ENCODE results near the gene WWC2.

WWC2 gene

DNA sequence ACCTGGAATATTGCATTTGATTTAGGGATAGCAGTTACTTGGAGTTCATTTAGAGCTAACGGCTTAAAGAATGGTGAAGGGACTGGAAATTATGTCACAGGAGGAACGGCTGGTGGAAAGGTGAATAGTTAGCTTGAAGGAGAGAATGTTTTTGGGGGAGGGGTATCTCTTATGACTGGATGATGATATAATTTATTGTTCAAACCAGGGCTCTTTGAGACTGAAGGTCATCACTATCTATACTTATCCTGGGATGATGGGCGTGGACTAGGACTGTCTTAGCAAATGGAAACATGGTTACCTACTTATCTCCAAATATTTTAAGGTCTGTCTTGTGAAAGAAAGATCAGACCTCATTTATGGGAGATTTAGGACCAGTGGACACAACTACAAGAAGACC is 30.1 kb downstream of the WWC2 start:
- no peaks in the 10 kb centered on the region for H3K36me3 ChIP-seq (ENCODE audit: control insufficient read depth, insufficient read depth, low read length)
- H3K4me1 ChIP-seq (ENCODE audit: control insufficient read depth, insufficient read depth, low read length), result peaks cover 31% of the 10 kb centered on the region
- no peaks in the 10 kb centered on the region for H3K9me3 ChIP-seq (ENCODE audit: control insufficient read depth, insufficient read depth, low read length)
- no peak overlapping the region for H3K27ac ChIP-seq (ENCODE audit: low read depth, low read length)
- H3K4me3 ChIP-seq (ENCODE audit: low read depth, low read length), result no peak overlapping the region
- no peak overlapping the region for H3K9ac ChIP-seq (ENCODE audit: low read depth, low read length)
- no peaks in the 10 kb centered on the region for H3K27me3 ChIP-seq (ENCODE audit: control insufficient read depth, insufficient read depth, low read length)

DNA sequence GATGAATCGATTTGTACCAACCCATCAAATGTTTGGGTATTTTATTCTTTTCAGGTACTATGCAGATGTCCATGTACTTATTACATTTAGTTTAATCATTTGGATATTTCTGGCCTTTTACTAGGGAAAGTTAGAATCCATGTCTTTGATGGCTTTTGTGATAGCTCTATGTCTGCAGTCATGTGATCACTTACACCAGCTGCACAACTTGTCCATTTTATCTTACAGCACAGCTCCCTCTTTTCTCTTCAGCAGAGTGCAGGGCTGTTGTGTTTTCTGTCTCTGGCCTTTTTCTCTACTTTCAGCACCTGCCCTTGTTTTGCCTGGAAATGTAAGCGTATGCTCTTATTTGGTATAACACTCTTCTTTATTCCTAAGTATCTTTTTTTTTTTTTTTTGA is 30.6 kb downstream of the WWC2 start:
- H3K4me1 ChIP-seq (ENCODE audit: control insufficient read depth, insufficient read depth, low read length), result peaks cover 31% of the 10 kb centered on the region
- H3K9ac ChIP-seq (ENCODE audit: low read depth, low read length), result no peak overlapping the region
- H3K9me3 ChIP-seq (ENCODE audit: control insufficient read depth, insufficient read depth, low read length), result no peaks in the 10 kb centered on the region
- no peak overlapping the region for H3K27ac ChIP-seq (ENCODE audit: low read depth, low read length)
- no peaks in the 10 kb centered on the region for H3K36me3 ChIP-seq (ENCODE audit: control insufficient read depth, insufficient read depth, low read length)
- no peak overlapping the region for H3K4me3 ChIP-seq (ENCODE audit: low read depth, low read length)
- no peaks in the 10 kb centered on the region for H3K27me3 ChIP-seq (ENCODE audit: control insufficient read depth, insufficient read depth, low read length)

DNA sequence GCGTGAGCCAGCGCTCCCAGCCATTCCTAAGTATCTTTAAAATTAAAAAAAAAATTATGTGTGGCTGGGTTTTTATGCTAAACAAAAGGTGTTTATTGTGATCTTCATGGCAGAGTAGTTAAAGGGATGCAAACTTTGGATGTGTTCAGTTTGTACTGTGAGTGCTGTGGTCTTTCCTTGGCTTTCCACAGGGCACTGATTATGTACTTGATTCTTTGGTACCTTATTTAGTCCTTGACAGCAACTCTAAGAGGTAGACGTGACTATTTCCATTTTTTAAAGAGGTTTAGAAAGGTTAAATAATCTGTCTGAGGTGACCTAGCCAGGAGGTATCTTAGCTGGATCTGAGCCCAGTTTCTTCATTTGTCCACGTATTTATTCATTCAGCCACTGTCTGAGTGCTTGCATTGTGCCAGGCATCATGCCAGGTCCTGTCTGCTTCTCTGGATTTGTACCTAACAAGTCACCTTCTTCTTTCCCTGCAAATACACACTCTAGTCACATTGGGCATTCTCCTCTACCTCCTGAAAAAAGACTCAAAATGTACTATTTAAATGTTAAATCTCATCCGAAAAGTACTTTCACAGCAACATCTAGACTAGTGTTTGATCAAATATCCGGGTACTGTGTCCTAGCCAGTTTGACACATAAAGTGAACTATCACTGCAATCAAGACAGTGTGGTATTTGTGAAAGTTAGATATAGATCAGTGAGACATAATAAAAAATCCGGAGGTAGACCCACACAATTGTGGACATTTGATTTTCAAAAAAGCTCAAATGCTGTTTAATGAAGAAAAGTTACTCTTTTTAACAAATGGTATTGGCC is 31.5 kb downstream of the WWC2 start:
- Histone ChIP-seq H3K4me1 (ENCODE audit: control insufficient read depth, insufficient read depth, low read length) (peaks cover 31% of the 10 kb centered on the region), H3K36me3 (ENCODE audit: control insufficient read depth, insufficient read depth, low read length) (no peaks in the 10 kb centered on the region), H3K9ac (ENCODE audit: low read depth, low read length) (no peak overlapping the region), H3K9me3 (ENCODE audit: control insufficient read depth, insufficient read depth, low read length) (no peaks in the 10 kb centered on the region), H3K27ac (ENCODE audit: low read depth, low read length) (no peak overlapping the region), H3K27me3 (ENCODE audit: control insufficient read depth, insufficient read depth, low read length) (no peaks in the 10 kb centered on the region), H3K4me3 (ENCODE audit: low read depth, low read length) (no peak overlapping the region)

DNA sequence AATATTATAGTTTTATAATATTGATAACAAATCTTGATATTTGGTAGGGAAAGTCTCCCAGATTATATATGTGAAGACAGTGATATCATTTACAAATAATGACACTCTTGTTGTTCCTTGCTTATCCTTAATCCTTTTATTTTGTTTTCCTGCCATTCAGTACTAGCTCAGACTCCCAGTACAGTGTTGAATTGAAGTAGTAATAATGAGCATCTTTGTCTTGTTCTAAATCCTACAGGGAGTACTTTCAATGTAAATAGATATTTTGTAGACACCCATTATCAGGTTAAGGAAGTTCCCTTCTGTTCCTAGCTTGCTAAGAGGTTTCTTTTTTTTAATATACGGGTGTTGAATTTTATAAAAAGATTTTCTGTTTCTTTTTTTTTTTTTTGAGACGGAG is 33.0 kb downstream of the WWC2 start:
- H3K27me3 ChIP-seq (ENCODE audit: control insufficient read depth, insufficient read depth, low read length), result no peaks in the 10 kb centered on the region
- H3K27ac ChIP-seq (ENCODE audit: low read depth, low read length), result no peak overlapping the region
- H3K9me3 ChIP-seq (ENCODE audit: control insufficient read depth, insufficient read depth, low read length), result no peaks in the 10 kb centered on the region

DNA sequence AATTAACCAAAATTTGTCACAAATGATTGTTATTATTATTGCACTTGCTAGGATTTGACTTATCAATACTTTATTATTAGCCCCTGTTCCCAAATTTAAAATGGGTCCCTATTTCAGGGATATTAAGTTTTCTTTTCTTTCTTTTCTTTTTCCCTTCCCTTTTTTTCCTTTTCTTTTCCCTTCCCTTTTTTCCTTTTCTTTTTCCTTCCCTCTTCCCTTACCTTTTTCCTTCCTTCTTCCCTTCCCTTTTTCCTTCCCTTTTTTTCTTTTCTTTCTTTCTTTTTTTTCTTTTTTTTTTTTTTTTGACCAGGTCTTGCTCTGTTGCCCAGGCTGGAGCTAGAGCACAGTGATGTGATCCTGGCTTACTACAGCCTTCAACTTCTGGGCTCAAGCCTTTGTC is 33.8 kb downstream of the WWC2 start:
- H3K27ac ChIP-seq (ENCODE audit: low read depth, low read length), result no peak overlapping the region
- peaks cover 24% of the 10 kb centered on the region for H3K4me1 ChIP-seq (ENCODE audit: control insufficient read depth, insufficient read depth, low read length)
- no peaks in the 10 kb centered on the region for H3K36me3 ChIP-seq (ENCODE audit: control insufficient read depth, insufficient read depth, low read length)
- no peaks in the 10 kb centered on the region for H3K27me3 ChIP-seq (ENCODE audit: control insufficient read depth, insufficient read depth, low read length)
- H3K4me3 ChIP-seq (ENCODE audit: low read depth, low read length), result no peak overlapping the region
- H3K9ac ChIP-seq (ENCODE audit: low read depth, low read length), result no peak overlapping the region
- no peaks in the 10 kb centered on the region for H3K9me3 ChIP-seq (ENCODE audit: control insufficient read depth, insufficient read depth, low read length)

More for the DNA sequence above, 33.0 kb downstream of the WWC2 start:
- H3K4me3 ChIP-seq (ENCODE audit: low read depth, low read length), result no peak overlapping the region
- peaks cover 24% of the 10 kb centered on the region for H3K4me1 ChIP-seq (ENCODE audit: control insufficient read depth, insufficient read depth, low read length)
- H3K36me3 ChIP-seq (ENCODE audit: control insufficient read depth, insufficient read depth, low read length), result no peaks in the 10 kb centered on the region
- no peak overlapping the region for H3K9ac ChIP-seq (ENCODE audit: low read depth, low read length)

DNA sequence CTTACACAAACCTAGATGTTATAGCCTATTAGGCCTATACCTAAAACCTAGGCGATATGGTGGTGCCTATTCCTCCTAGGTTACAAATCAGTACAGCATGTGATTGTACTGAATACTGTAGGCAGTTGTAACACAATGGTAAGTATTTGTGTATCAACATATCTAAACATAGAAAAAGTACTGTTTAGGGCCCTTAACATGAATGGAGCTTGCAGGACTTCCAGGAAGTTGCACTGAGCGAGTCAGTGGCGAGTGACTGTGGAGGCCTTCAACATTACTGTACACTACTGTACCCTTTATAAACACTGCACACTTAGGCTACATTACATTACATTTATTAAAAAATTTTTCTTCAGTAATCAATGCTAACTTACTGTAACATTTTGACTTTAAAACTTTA is 37.8 kb downstream of the WWC2 start:
- no peaks in the 10 kb centered on the region for H3K36me3 ChIP-seq (ENCODE audit: control insufficient read depth, insufficient read depth, low read length)
- no peaks in the 10 kb centered on the region for H3K9me3 ChIP-seq (ENCODE audit: control insufficient read depth, insufficient read depth, low read length)
- no peaks in the 10 kb centered on the region for H3K27me3 ChIP-seq (ENCODE audit: control insufficient read depth, insufficient read depth, low read length)
- H3K27ac ChIP-seq (ENCODE audit: low read depth, low read length), result no peak overlapping the region
- no peak overlapping the region for H3K9ac ChIP-seq (ENCODE audit: low read depth, low read length)
- no peak overlapping the region for H3K4me3 ChIP-seq (ENCODE audit: low read depth, low read length)
- H3K4me1 ChIP-seq (ENCODE audit: control insufficient read depth, insufficient read depth, low read length), result peaks cover 16% of the 10 kb centered on the region

DNA sequence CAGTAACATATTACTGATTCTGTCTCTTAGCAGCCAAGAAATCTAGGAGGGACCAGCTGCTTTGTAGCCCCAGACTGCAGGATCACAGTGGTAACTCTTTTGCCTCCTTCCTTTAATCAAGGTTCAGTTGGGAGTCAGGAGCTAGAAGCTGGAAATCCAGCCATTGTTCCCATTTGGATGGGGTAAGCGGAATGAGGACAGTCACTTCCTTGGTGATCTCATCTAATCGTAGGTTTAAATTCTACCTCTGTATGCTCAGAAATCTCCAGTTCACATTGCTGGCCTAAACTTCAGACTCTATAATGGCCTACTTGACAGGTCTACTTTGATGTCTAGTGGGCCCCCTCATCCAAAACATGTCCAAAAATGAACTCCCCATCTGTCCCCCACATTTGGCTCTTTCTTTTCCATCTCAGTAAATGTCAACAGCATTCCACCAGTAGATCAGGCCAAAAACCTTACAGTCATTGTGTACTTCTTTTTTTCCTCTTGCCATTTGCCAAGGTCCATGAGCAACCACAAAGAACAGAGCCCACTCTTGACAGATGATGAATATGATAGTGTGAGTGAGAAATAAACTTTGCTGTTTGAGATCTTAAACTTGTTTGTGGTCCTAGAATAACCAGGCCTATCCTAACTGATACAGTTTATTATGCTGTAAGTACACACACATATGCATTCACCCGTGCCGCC is 40.1 kb downstream of the WWC2 start:
- no peaks in the 10 kb centered on the region for H3K27me3 ChIP-seq (ENCODE audit: control insufficient read depth, insufficient read depth, low read length)
- peaks cover 16% of the 10 kb centered on the region for H3K4me1 ChIP-seq (ENCODE audit: control insufficient read depth, insufficient read depth, low read length)

DNA sequence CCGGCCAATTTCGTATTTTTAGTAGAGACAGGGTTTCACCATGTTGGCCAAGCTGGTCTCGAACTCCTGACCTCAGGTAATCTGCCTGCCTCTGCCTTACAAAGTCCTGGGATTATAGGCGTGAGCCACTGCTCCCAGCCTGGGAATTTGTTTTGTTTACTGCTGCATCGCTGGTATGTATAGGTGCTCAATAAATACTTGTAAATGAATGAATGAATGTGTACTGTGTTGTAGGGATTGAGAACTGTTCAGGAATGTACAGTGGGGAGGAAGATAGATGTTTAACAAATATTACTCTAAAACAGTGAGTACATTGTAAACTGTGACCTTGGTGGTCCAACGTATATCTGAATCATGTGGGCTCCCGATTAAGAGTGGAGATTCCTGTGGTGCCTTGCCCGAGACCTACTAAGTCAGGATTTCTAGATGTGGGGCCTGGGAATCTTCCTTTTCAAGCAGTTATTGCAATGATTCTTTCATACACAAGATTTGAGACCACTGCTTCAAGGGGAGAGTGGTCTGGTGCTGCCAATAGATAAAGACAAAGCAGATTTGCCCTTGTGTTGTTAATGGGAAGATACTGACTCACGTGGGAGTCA is 41.0 kb downstream of the WWC2 start:
- no peaks in the 10 kb centered on the region for H3K27me3 ChIP-seq (ENCODE audit: control insufficient read depth, insufficient read depth, low read length)
- H3K36me3 ChIP-seq (ENCODE audit: control insufficient read depth, insufficient read depth, low read length), result no peaks in the 10 kb centered on the region
- no peak overlapping the region for H3K4me3 ChIP-seq (ENCODE audit: low read depth, low read length)
- H3K4me1 ChIP-seq (ENCODE audit: control insufficient read depth, insufficient read depth, low read length), result peaks cover 25% of the 10 kb centered on the region
- H3K27ac ChIP-seq (ENCODE audit: low read depth, low read length), result no peak overlapping the region
- H3K9ac ChIP-seq (ENCODE audit: low read depth, low read length), result no peak overlapping the region
- H3K9me3 ChIP-seq (ENCODE audit: control insufficient read depth, insufficient read depth, low read length), result no peaks in the 10 kb centered on the region

More for the DNA sequence above, 40.1 kb downstream of the WWC2 start:
- Histone ChIP-seq H3K27ac (ENCODE audit: low read depth, low read length) (no peak overlapping the region), H3K9me3 (ENCODE audit: control insufficient read depth, insufficient read depth, low read length) (no peaks in the 10 kb centered on the region), H3K4me3 (ENCODE audit: low read depth, low read length) (no peak overlapping the region), H3K36me3 (ENCODE audit: control insufficient read depth, insufficient read depth, low read length) (no peaks in the 10 kb centered on the region), H3K9ac (ENCODE audit: low read depth, low read length) (no peak overlapping the region)

DNA sequence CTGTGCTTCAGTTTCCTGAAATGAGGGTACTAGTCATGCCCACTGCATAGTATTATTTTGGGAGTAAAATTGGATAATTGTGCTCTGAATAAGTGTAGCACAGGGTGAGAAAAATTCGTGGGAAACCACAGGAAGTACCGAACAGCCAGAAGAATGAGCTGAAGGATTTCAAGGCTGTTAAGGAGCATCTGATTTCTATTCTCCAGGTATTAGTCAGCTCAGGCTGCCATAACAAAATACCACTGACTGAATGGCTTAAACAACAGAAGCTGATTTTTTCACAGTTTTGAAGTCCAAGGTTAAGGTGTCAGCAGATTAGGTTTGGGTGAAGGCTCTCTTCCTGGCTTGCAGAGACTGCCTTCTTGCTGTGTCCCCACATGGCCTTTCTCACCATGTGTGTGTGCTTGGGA is 41.9 kb downstream of the WWC2 start:
- H3K4me1 ChIP-seq (ENCODE audit: control insufficient read depth, insufficient read depth, low read length), result peaks cover 33% of the 10 kb centered on the region
- H3K36me3 ChIP-seq (ENCODE audit: control insufficient read depth, insufficient read depth, low read length), result no peaks in the 10 kb centered on the region
- peak overlapping the region; percentile 53 for H3K27ac ChIP-seq (ENCODE audit: low read depth, low read length)
- H3K9ac ChIP-seq (ENCODE audit: low read depth, low read length), result no peak overlapping the region
- no peaks in the 10 kb centered on the region for H3K27me3 ChIP-seq (ENCODE audit: control insufficient read depth, insufficient read depth, low read length)
- no peak overlapping the region for H3K4me3 ChIP-seq (ENCODE audit: low read depth, low read length)
- no peaks in the 10 kb centered on the region for H3K9me3 ChIP-seq (ENCODE audit: control insufficient read depth, insufficient read depth, low read length)

DNA sequence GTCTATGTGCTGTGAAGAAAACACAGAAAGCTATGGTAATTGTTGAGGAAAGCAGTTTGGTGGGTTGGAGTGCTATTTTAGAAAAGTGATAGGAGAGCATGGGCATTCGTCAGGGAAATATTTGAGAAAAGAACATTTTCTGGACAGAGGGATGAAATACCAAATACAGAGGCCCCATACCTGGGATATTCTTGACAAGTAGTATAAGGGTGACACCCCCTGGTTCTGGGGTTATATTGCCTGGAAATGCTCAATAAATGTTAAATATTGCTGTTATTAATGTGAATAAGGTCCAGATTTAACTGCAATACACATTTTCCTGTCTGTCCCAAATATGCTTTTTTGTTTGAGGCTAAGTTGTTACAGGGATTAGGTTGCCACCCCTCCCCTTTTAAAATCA is 42.9 kb downstream of the WWC2 start:
- H3K4me1 ChIP-seq (ENCODE audit: control insufficient read depth, insufficient read depth, low read length), result peaks cover 35% of the 10 kb centered on the region
- no peak overlapping the region for H3K27ac ChIP-seq (ENCODE audit: low read depth, low read length)

More for the DNA sequence above, 42.9 kb downstream of the WWC2 start:
- no peaks in the 10 kb centered on the region for H3K36me3 ChIP-seq (ENCODE audit: control insufficient read depth, insufficient read depth, low read length)
- no peaks in the 10 kb centered on the region for H3K9me3 ChIP-seq (ENCODE audit: control insufficient read depth, insufficient read depth, low read length)
- H3K9ac ChIP-seq (ENCODE audit: low read depth, low read length), result no peak overlapping the region
- H3K4me3 ChIP-seq (ENCODE audit: low read depth, low read length), result no peak overlapping the region
- H3K27me3 ChIP-seq (ENCODE audit: control insufficient read depth, insufficient read depth, low read length), result no peaks in the 10 kb centered on the region

Data from HUES48 (cell line).